Measurements from ENCODE around the gene SYNM. TPM values are rescaled to one million over a fixed set of nuclear protein-coding genes. Genes with fewer than 3 reads are reported as not detected.

SYNM gene
- total RNA-seq, 4 donors from 2014 or later: 1,866 to 2,563 (median 2,454) TPM

GRCh38 chr15:99121691-99122410 lies 17.0 kb downstream of the SYNM start:
- intact Hi-C loops (cut with DNase I): loop anchor here (5.0 kb wide), 1 partner anchor 50 kb away; no protein-coding TSS in a partner anchor
- TF ChIP-seq POLR2AphosphoS5 (IDR thresholded peaks at IDR 0.05) (peak in 1 of 2 donors; percentile 42), EP300 (IDR thresholded peaks at IDR 0.05) (no peak)
- H3K27me3 ChIP-seq: no peaks in the 10 kb centered on the region
- 54% methylated on average over 8 of the region's 8 CpGs for WGBS
- peaks cover 18 to 77% (median 55%) of the 10 kb centered on the region in 4 donors for H3K36me3 ChIP-seq
- no peak overlapping the region for H3K4me3 ChIP-seq
- no peaks in the 10 kb centered on the region for H3K9me3 ChIP-seq
- peaks cover 70 to 100% (median 100%) of the 10 kb centered on the region in 4 donors for H3K4me1 ChIP-seq
- DNase-seq (ENCODE audit: extremely low spot score): no peak
- peak overlapping the region; percentile 97 to 98 (median 98) for H3K27ac ChIP-seq (replicated peaks in 1 of 4)

- peak overlapping the region; percentile 9 to 46 (median 37) for H3K4me3 ChIP-seq
- DNase-seq (ENCODE audit: extremely low spot score): no peak
- WGBS: 40% methylated on average over 15 of the region's 22 CpGs
- H3K4me1 ChIP-seq: peaks cover 67 to 100% (median 100%) of the 10 kb centered on the region in 4 donors
- no peaks in the 10 kb centered on the region for H3K27me3 ChIP-seq
- H3K36me3 ChIP-seq: peaks cover 18 to 77% (median 56%) of the 10 kb centered on the region in 4 donors
- intact Hi-C loops (cut with DNase I): loop anchor here (5.0 kb wide), 1 partner anchor 49 kb away; no protein-coding TSS in a partner anchor
- TF ChIP-seq POLR2A (IDR thresholded peaks at IDR 0.05; ENCODE audit: low read depth) (no peak), CTCF (IDR thresholded peaks at IDR 0.05) (no peak), POLR2AphosphoS5 (IDR thresholded peaks at IDR 0.05) (no peak), EP300 (IDR thresholded peaks at IDR 0.05) (no peak)
- peak overlapping the region; percentile 97 to 98 (median 98) for H3K27ac ChIP-seq (replicated peaks in 1 of 4)
- no peaks in the 10 kb centered on the region for H3K9me3 ChIP-seq
These were observed 18.2 kb downstream of the SYNM start for GRCh38 chr15:99122831-99123712.

GRCh38 chr15:99123713-99124451 lies 19.0 kb downstream of the SYNM start:
- 16% methylated on average over 10 of the region's 20 CpGs for WGBS
- no peak for DNase-seq (ENCODE audit: extremely low spot score)
- no peaks in the 10 kb centered on the region for H3K27me3 ChIP-seq
- intact Hi-C loops (cut with DNase I): loop anchor here (5.0 kb wide), 1 partner anchor 48 kb away; no protein-coding TSS in a partner anchor
- H3K36me3 ChIP-seq: peaks cover 12 to 77% (median 52%) of the 10 kb centered on the region in 4 donors
- H3K27ac ChIP-seq (replicated peaks in 1 of 4): peak overlapping the region; percentile 97 to 98 (median 98)
- no peak for TF ChIP-seq CTCF (IDR thresholded peaks at IDR 0.05)
- no peak for TF ChIP-seq EP300 (IDR thresholded peaks at IDR 0.05)
- peak; percentile 67 to 86 for TF ChIP-seq POLR2AphosphoS5 (IDR thresholded peaks at IDR 0.05)
- no peak for TF ChIP-seq POLR2A (IDR thresholded peaks at IDR 0.05; ENCODE audit: low read depth)
- peaks cover 62 to 100% (median 100%) of the 10 kb centered on the region in 4 donors for H3K4me1 ChIP-seq
- H3K4me3 ChIP-seq: peak overlapping the region; percentile 9 to 46 (median 37)
- H3K9me3 ChIP-seq: no peaks in the 10 kb centered on the region

- intact Hi-C loops (cut with DNase I): loop anchor here (5.0 kb wide), 1 partner anchor 48 kb away; no protein-coding TSS in a partner anchor
- Histone ChIP-seq H3K4me1 (peaks cover 56 to 100% (median 100%) of the 10 kb centered on the region in 4 donors), H3K9me3 (no peaks in the 10 kb centered on the region), H3K4me3 (peak overlapping the region; percentile 9 to 46 (median 37)), H3K27me3 (no peaks in the 10 kb centered on the region), H3K27ac (replicated peaks in 1 of 4) (peak overlapping the region; percentile 97 to 98 (median 98)), H3K36me3 (peaks cover 5 to 77% (median 52%) of the 10 kb centered on the region in 4 donors)
- no peak for DNase-seq (ENCODE audit: extremely low spot score)
- WGBS: 65% methylated on average over 3 of the region's 8 CpGs
- no peak for TF ChIP-seq POLR2A (IDR thresholded peaks at IDR 0.05; ENCODE audit: low read depth)
- TF ChIP-seq CTCF (IDR thresholded peaks at IDR 0.05): no peak
- TF ChIP-seq POLR2AphosphoS5 (IDR thresholded peaks at IDR 0.05): no peak
- TF ChIP-seq EP300 (IDR thresholded peaks at IDR 0.05): no peak
These were observed 19.8 kb downstream of the SYNM start for GRCh38 chr15:99124641-99125040.
